H1 (cell line): ENCODE data around the gene CHD5. TPM values are rescaled to one million over a fixed set of nuclear protein-coding genes. Genes with fewer than 3 reads are reported as not detected.

Source experiments
- CTCF ChIA-PET: fragments of 300-600 bp; sonication (Branson Sonifier 250); formaldehyde crosslinking; loops from one replicate; lab custom pipeline; 2021; ENCODE audit not compliant: partially characterized antibody; lab: Charles Lee
- POLR2A ChIA-PET: fragments of 300-600 bp; sonication (Branson Sonifier 250); formaldehyde crosslinking; loops from one replicate; lab custom pipeline; 2021; ENCODE audit warnings: inconsistent platforms; ENCODE audit not compliant: partially characterized antibody; lab: Charles Lee
- DNase-seq, 2 experiments: peaks; one replicate each; pipeline versions ENCODE4 v3.0.0 to v3.0.0-alpha.2; 2010 to 2022; ENCODE audit warnings: low spot score in 2 of 2, low read depth in 1 of 2, mixed read lengths in 1 of 2
- FAIRE-seq: peaks from 2 replicates; lab custom pipeline; 2011; peaks lifted over from hg19 to GRCh38; lab: Jason Lieb, UNC
- H2AFZ ChIP-seq: 2 replicates; pipeline ENCODE4 v1.8.1; 2012; ENCODE audit warnings: low read length, inconsistent platforms
- H2AK5ac ChIP-seq: 2 replicates; pipeline ENCODE4 v1.6.1; 2013; ENCODE audit warnings: low read depth, low read length
- H2BK120ac ChIP-seq: replicated peaks from 2 replicates; pipeline ENCODE3; 2013; ENCODE audit warnings: low read depth, low read length, inconsistent platforms
- H2BK12ac ChIP-seq: 2 replicates; pipeline ENCODE4 v1.6.1; 2013; ENCODE audit warnings: low read depth, low read length
- H2BK15ac ChIP-seq: 2 replicates; pipeline ENCODE4 v1.6.1; 2013; ENCODE audit warnings: low read length
- H2BK20ac ChIP-seq: 2 replicates; pipeline ENCODE4 v1.6.1; 2013; ENCODE audit warnings: low read length
- H2BK5ac ChIP-seq: 2 replicates; pipeline ENCODE4 v1.6.1; 2013; ENCODE audit warnings: low read depth, low read length
- H3K14ac ChIP-seq: 2 replicates; pipeline ENCODE4 v1.6.1; 2013; ENCODE audit warnings: inconsistent platforms; ENCODE audit not compliant: insufficient read length
- H3K18ac ChIP-seq: 2 replicates; pipeline ENCODE4 v1.6.1; 2013; ENCODE audit warnings: low read length; ENCODE audit errors: extremely low read depth
- H3K23ac ChIP-seq: 2 replicates; pipeline ENCODE4 v1.6.1; 2013; ENCODE audit warnings: inconsistent platforms; ENCODE audit not compliant: insufficient read length
- H3K23me2 ChIP-seq: 2 replicates; pipeline ENCODE4 v1.6.1; 2013; ENCODE audit warnings: low read depth, low read length
- H3K27ac ChIP-seq: 2 replicates; pipeline ENCODE4 v1.6.1; 2011; ENCODE audit warnings: low read depth, low read length, inconsistent platforms
- H3K27me3 ChIP-seq, 4 experiments: replicated peaks in 1 of 4; 1 replicate in 1 of 4; 2 replicates in 3 of 4; pipeline versions ENCODE4 v1.6.1 to v1.8.1; 2011 to 2013; ENCODE audit warnings: low read length in 3 of 4, mild to moderate bottlenecking in 3 of 4, inconsistent platforms in 2 of 4, mixed read lengths in 2 of 4, moderate library complexity in 1 of 4; ENCODE audit not compliant: control insufficient read depth in 3 of 4, insufficient read depth in 3 of 4; ENCODE audit errors: extremely low read depth in 1 of 4
- H3K36me3 ChIP-seq, 4 experiments: 2 replicates each; pipeline versions ENCODE4 v1.6.1 to v1.8.1; 2011 to 2013; ENCODE audit warnings: mild to moderate bottlenecking in 4 of 4, low read length in 3 of 4, moderate library complexity in 2 of 4, control low read depth in 1 of 4, inconsistent platforms in 1 of 4; ENCODE audit not compliant: insufficient read depth in 4 of 4, control insufficient read depth in 2 of 4
- H3K4ac ChIP-seq: replicated peaks from 2 replicates; pipeline ENCODE3; 2013; ENCODE audit warnings: low read length, low read depth, mixed read lengths, inconsistent platforms; ENCODE audit not compliant: insufficient read length
- H3K4me1 ChIP-seq, 4 experiments: replicated peaks in 1 of 4; 1 replicate in 1 of 4; 2 replicates in 3 of 4; pipeline versions ENCODE4 v1.6.1 to v1.8.1; 2011 to 2013; ENCODE audit warnings: low read length in 3 of 4, inconsistent platforms in 2 of 4, mixed read lengths in 1 of 4; ENCODE audit not compliant: insufficient read depth in 4 of 4, control insufficient read depth in 3 of 4
- H3K4me2 ChIP-seq, 2 experiments: 2 replicates each; pipeline versions ENCODE4 v1.6.1 to v1.8.1; 2011 to 2013; ENCODE audit warnings: low read depth in 2 of 2, low read length in 2 of 2, control low read depth in 1 of 2, inconsistent platforms in 1 of 2, mild to moderate bottlenecking in 1 of 2; ENCODE audit not compliant: insufficient read depth in 1 of 2
- H3K4me3 ChIP-seq, 4 experiments: fragments of 200-600, 300-600 bp in 1 of 4; sonication (generic), shearing (Covaris generic), sonication (Bioruptor Twin) in 1 of 4; 2 replicates each; pipeline versions ENCODE4 v1.5.1 to v1.8.1; 2011 to 2016; ENCODE audit warnings: low read length in 4 of 4, low read depth in 3 of 4, control low read depth in 2 of 4, inconsistent platforms in 2 of 4, mild to moderate bottlenecking in 2 of 4, mixed read lengths in 1 of 4, moderate library complexity in 1 of 4; ENCODE audit not compliant: insufficient read depth in 2 of 4; ENCODE audit errors: extremely low read depth in 1 of 4
- H3K56ac ChIP-seq: replicated peaks from 2 replicates; pipeline ENCODE3; 2013; ENCODE audit warnings: low read depth, mild to moderate bottlenecking, mixed read lengths, low read length, inconsistent platforms; ENCODE audit not compliant: insufficient read length
- H3K79me1 ChIP-seq: 2 replicates; pipeline ENCODE4 v1.6.1; 2013; ENCODE audit warnings: low read depth, low read length, control low read depth
- H3K79me2 ChIP-seq, 2 experiments: 2 replicates each; pipeline versions ENCODE4 v1.6.1 to v1.8.1; 2012 to 2013; ENCODE audit warnings: low read length in 2 of 2, mild to moderate bottlenecking in 2 of 2, inconsistent platforms in 1 of 2; ENCODE audit not compliant: insufficient read depth in 2 of 2, control insufficient read depth in 1 of 2
- H3K9ac ChIP-seq, 4 experiments: replicated peaks in 1 of 4; 1 replicate in 1 of 4; 2 replicates in 3 of 4; pipeline versions ENCODE4 v1.6.1 to v1.8.1; 2011 to 2013; ENCODE audit warnings: low read depth in 3 of 4, low read length in 3 of 4, control low read depth in 2 of 4, mild to moderate bottlenecking in 2 of 4, moderate library complexity in 2 of 4, inconsistent platforms in 1 of 4; ENCODE audit errors: extremely low read depth in 1 of 4
- H3K9me3 ChIP-seq, 2 experiments: 2 replicates each; pipeline versions ENCODE4 v1.6.1 to v1.8.1; 2012 to 2013; ENCODE audit warnings: mild to moderate bottlenecking in 2 of 2, moderate library complexity in 2 of 2, control low read depth in 1 of 2, inconsistent platforms in 1 of 2, low read depth in 1 of 2, low read length in 1 of 2, mixed read lengths in 1 of 2; ENCODE audit not compliant: insufficient read depth in 2 of 2
- H4K20me1 ChIP-seq, 2 experiments: replicated peaks in 1 of 2; 2 replicates each; pipeline versions ENCODE3 to v1.8.1; 2011 to 2013; ENCODE audit warnings: inconsistent platforms in 2 of 2, low read length in 2 of 2, mild to moderate bottlenecking in 1 of 2; ENCODE audit not compliant: insufficient read depth in 2 of 2, control insufficient read depth in 1 of 2
- H4K5ac ChIP-seq: 2 replicates; pipeline ENCODE4 v1.6.1; 2013; ENCODE audit warnings: low read length, low read depth, mixed read lengths, inconsistent platforms; ENCODE audit not compliant: insufficient read length
- H4K8ac ChIP-seq: 2 replicates; pipeline ENCODE4 v1.8.0; 2013; ENCODE audit warnings: mild to moderate bottlenecking, moderate library complexity, low read length, inconsistent platforms; ENCODE audit not compliant: insufficient read depth; ENCODE audit errors: extremely low read depth
- H4K91ac ChIP-seq: replicated peaks from 2 replicates; pipeline ENCODE3; 2013; ENCODE audit warnings: low read length, mixed read lengths, inconsistent platforms; ENCODE audit not compliant: insufficient read length
- MAFK ChIP-seq: IDR thresholded peaks from 2 replicates; pipeline ENCODE4 v1.6.1; 2012; ENCODE audit warnings: low read depth, mild to moderate bottlenecking, improper control_type of control experiment, low read length
- SIRT6 ChIP-seq: IDR thresholded peaks from one replicate; pipeline ENCODE4 v1.7.1; 2012; ENCODE audit warnings: low read length, inconsistent platforms
- TEAD4 ChIP-seq: IDR thresholded peaks from 2 replicates; pipeline ENCODE4 v1.6.1; 2012; ENCODE audit warnings: low read depth, low read length, inconsistent platforms, mixed read lengths
- WGBS, 2 experiments: shearing (Covaris generic) in 1 of 2; methylation state at CpG; one replicate each; pipeline versions ENCODE4 v1.1.6 to v1.1.7; 2013 to 2015; ENCODE audit warnings: low lambda C conversion rate in 2 of 2, mixed read lengths in 2 of 2, inconsistent platforms in 1 of 2, low coverage in 1 of 2, missing lambda C conversion rate in 1 of 2; ENCODE audit not compliant: insufficient replicate concordance in 2 of 2, insufficient coverage in 1 of 2, insufficient read length in 1 of 2; ENCODE audit errors: extremely low coverage in 1 of 2, missing lambda C conversion rate in 1 of 2; 5-methylcytosine and 5-hydroxymethylcytosine counted together
- polyA plus RNA-seq, 7 experiments: library from polyadenylated mRNA; depleted of rRNA in 3 of 7; stranded (reverse) in 5 of 7; unstranded in 2 of 7; fragments of >200 nt in 5 of 7; fragments of 200-250 nt in 2 of 7; gene quantifications; 1 replicate in 5 of 7; 2 replicates in 1 of 7; 4 replicates in 1 of 7; pipeline versions ENCODE4 v1.2.1 to v1.2.3, GENCODE V29; 2011 to 2013; ENCODE audit warnings: missing spikeins in 2 of 7, mixed read lengths in 2 of 7
- total RNA-seq: library from RNA; stranded (reverse); fragmentation: NEBNext Ultra II Directional; extraction: Animal tissue kit (Norgen Biotek cat#: 25700); gene quantifications from 2 replicates; pipeline ENCODE4 v1.2.1, GENCODE V29; 2021

CHD5 gene
- total and polyA plus RNA-seq, 2 of the 8 experiments (the other 6 are each of a cell fraction or from before 2014, with no cell fraction given), result 0.42 to 1.8 TPM

DNA sequence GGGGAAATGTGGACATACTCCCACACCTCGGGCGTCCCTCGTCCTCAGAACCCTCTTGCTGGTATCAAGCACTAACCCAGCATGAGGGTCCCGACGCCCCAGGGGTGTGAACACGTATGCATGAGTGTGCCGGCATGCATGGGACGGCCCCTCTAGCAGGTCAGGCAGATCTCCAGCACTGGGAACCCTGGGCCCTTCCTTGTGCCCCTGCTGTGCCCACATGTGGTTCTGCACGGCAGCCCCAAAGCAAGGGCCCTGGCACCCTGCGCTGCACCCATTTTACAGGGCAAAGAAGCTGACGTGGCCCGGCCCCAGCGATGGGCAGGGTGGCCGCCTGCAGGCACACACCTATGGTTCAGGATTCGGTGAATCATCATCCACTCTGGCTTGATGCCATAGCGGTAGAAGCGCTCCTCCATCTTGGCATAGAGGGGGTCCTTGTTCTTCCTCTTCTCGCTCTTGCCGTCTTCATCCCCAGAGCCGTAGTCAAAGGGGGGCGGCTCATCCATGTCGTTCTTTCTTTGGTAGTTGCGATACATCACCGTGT is 34.2 kb downstream of the CHD5 start:
- H2AFZ ChIP-seq, result no peak overlapping the region
- WGBS, 2 experiments, result 94% methylated on average over 24 of the region's 24 CpGs; no CpG with 5 or more reads in 1 of the 2 experiments
- no peak overlapping the region for H3K23ac ChIP-seq
- no peak overlapping the region for H2BK20ac ChIP-seq
- no peak overlapping the region for H4K5ac ChIP-seq
- no peak overlapping the region for H2BK5ac ChIP-seq
- H3K4ac ChIP-seq, result no peak overlapping the region
- H2BK15ac ChIP-seq, result no peak overlapping the region
- no peaks in the 10 kb centered on the region for H3K79me1 ChIP-seq
- H4K20me1 ChIP-seq, result peaks cover 0 to 11% of the 10 kb centered on the region in 2 experiments
- FAIRE-seq, result no peak
- no peak overlapping the region for H3K56ac ChIP-seq
- no peak overlapping the region for H3K14ac ChIP-seq
- H3K36me3 ChIP-seq, result no peaks in the 10 kb centered on the region; a peak in 1 of 8 replicates
- H3K23me2 ChIP-seq, result peaks cover 11% of the 10 kb centered on the region
- H3K9me3 ChIP-seq, result no peaks in the 10 kb centered on the region
- H2BK120ac ChIP-seq, result no peak overlapping the region
- DNase-seq, result no peak
- no peak overlapping the region for H3K18ac ChIP-seq
- 0 out of 2 replicates have a peak overlapping the region, but pooled peaks have one; percentile 35 for H4K8ac ChIP-seq
- no peak overlapping the region for H3K4me3 ChIP-seq
- peaks cover 0 to 18% (median 4%) of the 10 kb centered on the region in 4 experiments; a peak in 4 of 7 replicates for H3K4me1 ChIP-seq
- no peak overlapping the region for H3K9ac ChIP-seq
- H3K27ac ChIP-seq, result no peak overlapping the region
- CTCF ChIA-PET, result interaction anchor here (0.9 to 3.9 kb wide), 9 partner anchors 12 to 104 kb away, joined by 3 to 13 read pairs (median 4); no protein-coding TSS in a partner anchor
- no peak overlapping the region for H4K91ac ChIP-seq
- no peak overlapping the region for H2AK5ac ChIP-seq
- no peak overlapping the region for H2BK12ac ChIP-seq
- H3K79me2 ChIP-seq, result no peaks in the 10 kb centered on the region
- peaks cover 4 to 26% (median 21%) of the 10 kb centered on the region in 4 experiments for H3K27me3 ChIP-seq
- POLR2A ChIA-PET, result interaction anchor here (0.6 to 0.9 kb wide), 2 partner anchors 295 to 321 kb away, joined by 3 read pairs; no protein-coding TSS in a partner anchor
- no peak overlapping the region for H3K4me2 ChIP-seq
- no peak for TF ChIP-seq SIRT6
- TF ChIP-seq TEAD4, result no peak
- TF ChIP-seq MAFK, result no peak
